GM21737 (cell line): ENCODE data around the gene CDC42BPA.
"Not testable (repeated sequence)": the region's sequence is repeated elsewhere in the genome, so short reads cannot be mapped to it uniquely, and the experiment has no call there.

Experiments
- ATAC-seq: cut with Tn5 transposase; IDR thresholded peaks from one replicate; pipeline ENCODE4 v1.9.1; 2021; ENCODE audit warnings: mild to moderate bottlenecking, moderate library complexity; ENCODE audit not compliant: unreplicated experiment

CDC42BPA gene

DNA sequence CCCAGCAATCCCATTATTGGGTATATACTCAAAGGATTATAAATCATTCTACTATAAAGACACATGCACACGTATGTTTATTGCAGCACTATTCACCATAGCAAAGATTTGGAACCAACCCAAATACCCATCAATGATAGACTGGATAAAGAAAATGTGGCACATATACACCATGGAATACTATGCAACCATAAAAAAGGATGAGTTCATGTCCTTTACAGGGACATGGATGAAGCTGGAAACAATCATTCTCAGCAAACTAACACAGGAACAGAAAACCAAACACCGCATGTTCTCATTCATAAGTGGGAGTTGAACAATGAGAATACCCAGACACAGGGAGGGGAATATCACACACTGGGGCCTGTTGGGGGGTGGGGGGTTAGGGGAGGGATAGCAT lies 318.7 kb downstream of the CDC42BPA start:
- not testable (repeated sequence) for ATAC-seq

DNA sequence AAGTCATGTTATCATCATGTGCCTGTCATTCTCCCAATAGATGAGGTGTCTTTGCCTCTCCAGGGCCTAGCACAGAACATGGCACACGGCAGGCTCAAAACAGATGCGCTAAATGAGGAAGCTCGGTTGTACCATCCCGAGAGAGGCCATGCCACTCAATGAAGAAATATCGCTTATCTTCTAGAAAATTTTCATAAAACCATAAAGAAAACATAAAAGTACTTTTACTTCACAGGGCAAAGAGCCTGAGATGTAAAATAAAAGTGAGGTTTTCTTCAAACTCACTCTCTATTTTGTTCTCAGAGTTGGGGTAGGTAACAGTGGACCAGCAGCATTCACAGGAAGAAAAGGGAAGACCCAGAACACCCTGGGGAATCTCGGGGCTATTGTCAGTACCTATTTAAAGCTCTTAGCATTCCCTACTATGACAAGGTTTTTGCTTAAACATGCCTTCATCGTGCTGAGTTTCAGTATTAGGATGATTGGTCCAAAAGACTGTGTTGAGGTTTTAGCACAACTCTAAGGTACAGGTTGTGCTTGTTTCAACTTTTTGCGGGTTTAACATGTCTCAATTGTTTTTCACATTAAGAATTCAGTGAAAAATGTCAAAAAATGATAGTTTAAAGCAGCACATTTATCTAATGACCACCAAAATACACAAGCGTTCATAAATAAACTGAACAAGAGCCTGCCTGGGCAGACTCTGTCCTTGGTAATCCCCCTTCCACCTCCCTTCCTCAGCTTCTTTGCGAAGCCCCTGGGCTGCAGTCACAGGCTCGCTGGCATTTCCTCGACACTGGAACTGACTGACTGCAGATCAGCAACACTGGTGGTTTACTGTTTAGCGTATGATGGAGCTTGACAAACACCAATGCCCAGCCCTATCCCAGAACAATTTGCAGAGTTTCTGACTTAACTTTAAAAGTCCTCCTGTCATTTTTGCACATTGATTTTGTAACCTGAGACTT lies 322.6 kb downstream of the CDC42BPA start:
- ATAC-seq = peak; percentile 91

DNA sequence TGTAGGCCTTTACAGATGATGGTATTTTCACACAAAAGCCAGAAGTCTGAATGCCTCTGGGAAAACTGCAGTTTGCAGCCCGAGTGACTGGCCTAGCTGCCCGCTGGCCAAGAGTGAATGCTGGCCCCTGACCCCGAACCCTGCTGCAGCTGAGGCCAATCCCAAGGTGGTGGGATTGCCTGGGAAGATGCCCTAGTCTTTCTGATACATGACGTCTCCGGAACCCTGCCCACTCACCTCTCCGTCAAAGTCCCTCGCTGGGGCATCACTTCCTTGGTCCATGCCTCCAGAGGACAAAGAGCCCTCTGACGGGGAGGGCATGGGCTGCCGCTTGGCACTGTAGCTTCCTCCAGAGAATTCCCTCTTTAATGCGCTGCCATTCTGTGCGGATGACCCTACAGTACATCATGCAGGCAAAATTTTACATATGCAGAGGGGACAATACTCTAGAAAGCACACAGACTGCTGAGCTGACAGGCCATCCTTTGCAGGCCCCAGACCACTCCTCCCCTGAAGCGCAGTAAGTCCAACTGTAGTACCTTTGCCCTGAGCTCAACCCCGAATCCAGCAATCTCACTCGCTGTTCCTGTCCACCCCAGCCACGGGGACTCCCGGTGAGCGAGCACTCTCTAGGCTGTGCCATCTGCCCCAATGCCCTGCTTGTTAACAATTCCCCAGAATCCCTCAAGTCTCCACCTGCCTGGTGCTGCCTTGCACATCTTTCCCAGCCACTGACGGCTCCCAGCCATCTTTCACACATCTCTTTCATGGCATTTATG lies 323.5 kb downstream of the CDC42BPA start:
- no peak for ATAC-seq

DNA sequence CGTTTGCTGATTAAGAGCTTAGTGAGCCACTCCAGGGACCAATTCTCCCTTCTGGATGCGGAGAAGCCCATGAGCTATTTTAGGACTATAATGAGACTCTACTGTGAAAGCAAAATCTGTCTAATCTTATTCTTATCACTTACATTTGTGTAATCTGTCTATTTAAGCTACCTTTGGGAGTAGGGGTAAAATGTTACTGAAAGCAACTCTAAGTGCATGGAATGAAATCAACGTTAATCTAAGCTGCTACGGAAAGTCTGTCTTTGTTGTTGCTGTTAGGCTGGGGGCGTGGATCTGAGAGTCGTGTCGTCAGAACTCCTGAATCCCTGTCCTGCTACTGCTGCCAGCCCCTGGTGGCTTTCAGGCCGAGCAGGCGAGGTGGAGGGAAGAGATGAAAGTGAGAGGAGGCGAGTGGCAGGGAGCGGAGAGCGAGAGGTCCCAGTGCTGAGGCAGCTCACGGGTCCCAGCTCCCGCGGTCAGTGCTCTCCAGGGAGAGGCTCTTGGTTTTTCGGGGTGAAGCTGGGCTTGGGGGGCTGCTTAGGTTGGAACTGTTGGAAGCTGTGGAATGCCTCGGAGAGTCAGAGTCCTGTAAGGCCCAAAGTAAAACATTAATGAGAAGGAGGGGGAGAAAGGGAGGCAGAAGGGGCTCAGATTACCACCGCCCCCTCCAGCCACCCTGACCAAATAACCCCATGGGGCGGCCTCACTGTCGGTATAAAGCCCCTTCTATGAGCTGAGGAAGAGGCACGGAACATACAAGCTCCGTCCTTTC lies 324.3 kb downstream of the CDC42BPA start:
- no peak for ATAC-seq

DNA sequence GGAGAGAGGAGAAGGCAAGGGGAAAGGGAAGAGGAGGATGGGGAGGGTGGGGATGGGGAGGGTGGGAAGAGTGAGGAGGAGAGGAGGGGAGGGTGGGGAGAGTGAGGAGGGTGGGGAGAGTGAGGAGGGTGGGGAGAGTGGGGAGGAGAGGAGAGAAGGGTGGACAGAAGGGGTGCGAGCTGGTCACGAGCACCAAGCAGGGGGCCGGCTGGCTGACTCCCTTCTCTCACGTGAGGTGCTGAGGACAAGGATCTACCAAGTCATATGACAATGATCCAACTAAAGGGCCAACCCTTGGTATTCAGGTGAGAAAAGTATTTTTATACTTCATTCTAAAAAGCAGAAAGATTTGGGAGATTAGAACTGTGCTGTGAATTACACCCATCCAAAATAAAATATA lies 326.4 kb downstream of the CDC42BPA start:
- ATAC-seq = no peak

DNA sequence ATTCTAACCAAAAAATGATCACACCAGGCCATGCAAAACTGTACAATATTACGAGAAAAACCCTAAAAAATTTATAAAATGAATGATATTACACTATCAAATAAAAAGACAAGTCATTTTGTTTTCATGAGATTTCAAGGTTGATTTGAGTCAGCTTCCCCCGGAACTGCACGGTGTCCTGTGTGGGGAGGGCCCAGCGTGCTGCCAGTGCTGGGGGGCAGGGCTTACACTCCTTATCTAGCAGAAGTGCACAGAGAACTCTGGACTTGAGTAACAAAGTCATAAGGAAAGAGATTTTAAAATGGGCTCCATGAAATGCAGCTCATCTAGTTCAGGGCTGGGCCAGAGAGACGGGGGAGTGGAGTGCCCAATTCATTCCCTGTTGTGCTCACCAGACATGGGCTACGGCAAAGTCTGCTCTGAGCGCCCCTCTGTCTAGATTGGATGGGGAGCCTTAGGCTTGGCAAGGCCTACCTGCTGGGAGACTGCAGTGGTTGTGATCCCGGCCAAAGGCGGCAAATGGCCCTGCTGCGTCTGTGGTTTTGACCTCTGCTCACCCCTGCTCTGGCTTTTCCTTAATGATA lies 328.1 kb downstream of the CDC42BPA start:
- no peak for ATAC-seq

DNA sequence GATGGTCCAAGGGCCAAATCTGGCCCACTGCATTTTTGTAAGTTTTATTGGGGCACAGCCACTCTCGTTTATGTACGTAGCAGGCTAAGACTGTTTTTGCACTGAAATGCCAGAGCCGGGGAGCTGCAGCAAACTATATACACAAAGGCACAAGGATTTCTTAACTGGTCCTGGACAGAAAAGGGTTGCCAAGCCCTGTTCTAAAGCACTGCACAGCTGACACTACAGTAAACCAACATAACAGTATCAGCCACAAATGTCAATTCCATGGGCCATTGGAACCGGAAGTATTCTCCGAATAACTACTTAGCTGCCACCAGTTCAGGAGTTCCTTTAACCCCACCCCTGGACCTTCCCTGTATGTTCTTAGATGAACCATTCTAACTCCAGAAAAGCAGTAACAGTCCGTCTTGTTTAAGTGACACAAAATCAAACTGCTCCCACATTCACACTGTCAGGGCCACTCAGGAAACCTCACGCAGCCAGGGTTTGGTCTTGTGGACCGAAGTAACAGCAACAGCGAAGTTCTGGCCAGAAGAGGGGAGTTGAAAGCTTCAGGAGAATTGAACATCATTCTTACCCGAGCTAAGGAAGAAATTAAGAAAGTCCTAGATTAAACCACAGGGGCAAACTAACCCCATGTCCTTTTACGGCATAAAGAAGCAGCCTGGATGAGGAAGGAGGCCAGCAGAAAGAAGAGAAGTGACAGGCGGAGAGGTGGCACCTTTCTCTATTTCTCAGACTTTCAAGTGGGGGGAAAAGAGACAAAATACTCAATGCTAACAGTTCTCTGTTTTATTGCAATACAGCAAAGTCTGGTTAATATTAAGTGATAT lies 329.0 kb downstream of the CDC42BPA start:
- no peak for ATAC-seq

DNA sequence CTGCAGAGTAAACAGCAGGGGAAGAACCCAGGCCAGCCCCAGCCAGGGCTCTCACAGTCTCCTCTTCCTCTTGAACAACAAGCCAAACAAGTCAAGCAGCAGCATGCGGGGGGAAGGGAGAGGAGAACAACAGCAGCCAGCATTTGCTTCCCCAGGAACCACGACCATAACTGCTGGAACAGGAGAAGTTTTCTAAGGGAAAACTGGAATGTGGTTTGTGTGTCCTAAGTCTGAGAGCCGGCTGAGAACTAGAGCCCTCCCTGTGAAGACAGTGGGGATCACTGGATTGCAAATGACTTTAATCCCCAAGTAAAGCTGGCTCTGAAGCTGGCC lies 330.0 kb downstream of the CDC42BPA start:
- no peak for ATAC-seq

DNA sequence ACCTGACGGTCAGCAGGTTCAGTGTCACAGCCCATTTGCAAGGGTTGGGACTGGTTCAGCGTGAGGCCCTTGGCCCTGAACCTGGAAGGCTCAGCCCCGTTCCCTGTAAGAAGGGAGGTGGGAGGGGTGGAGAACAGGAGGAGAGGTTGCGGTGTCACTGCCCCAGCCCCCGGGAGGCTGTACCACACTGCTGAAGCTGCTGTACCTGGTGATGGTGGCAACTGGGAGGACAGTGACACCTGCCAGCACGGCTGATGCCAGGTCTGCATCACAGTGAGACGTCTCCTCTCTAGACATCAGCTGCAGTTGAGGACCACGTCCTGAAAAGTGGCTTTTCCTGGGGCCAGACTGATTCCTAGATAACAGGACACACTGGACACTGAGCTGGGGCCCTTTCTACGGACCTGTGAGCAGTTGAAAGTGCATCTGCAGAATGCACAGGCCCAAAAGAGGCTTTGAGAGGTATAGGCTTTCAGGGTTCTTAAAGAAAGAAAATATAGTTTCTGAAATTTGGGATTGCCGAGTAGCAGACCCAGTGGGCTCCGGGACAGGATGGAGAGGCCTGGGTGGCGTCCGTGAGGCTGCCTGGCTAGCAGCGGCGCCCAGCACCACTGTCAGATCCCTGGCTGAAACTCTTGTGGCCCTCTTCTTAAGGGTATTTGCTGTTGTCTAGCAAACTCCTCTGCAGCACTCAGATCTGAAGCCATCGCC lies 330.5 kb downstream of the CDC42BPA start:
- no peak for ATAC-seq

DNA sequence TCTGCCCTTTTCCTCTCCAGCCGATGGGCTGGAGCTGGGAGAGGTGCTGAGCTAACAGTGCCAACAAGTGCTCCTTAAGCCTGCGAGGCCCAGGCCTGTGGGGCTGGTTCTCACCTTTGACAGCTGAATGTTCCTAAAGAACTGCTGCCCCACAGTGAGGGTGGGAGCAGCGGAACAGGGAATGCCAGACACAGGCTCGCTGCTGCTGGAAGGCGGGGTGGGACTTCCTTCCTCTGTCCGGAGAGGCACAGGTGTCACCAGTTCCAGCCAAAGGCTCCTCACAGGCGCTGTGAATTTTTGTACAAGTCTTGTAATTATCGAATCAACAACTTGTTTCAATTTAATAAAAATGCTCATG lies 331.1 kb downstream of the CDC42BPA start:
- ATAC-seq = no peak

DNA sequence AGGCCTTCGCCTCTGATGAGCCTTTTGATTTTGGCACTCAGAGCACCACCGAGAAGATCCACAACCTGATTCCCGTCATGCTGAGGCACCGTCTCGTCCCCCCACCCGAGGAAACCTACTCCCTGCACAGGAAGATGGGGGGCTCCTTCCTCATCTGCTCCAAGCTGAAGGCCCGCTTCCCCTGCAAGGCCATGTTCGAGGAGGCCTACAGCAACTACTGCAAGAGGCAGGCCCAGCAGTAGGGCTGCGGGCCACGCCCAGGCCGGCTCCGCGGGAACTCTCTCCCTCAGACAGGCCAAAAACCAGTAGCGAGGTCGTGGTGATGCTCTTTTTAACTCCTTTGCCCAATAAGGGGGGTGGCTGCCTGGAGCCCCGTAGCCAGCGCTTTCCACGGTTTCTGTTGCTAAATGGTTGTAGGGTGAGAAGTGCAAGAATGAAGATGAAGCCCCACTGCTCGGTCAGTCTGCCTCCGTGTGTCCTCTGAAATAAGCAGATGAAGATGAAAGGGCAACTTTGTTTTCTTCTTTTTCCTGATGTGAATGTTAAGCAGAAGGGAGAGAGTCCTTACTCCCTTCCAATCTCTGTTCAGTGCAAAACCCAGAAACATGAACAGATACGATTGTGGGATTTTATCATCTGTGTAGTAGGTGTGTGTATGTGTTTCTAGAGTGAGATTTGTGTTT lies 331.7 kb downstream of the CDC42BPA start:
- ATAC-seq = no peak

DNA sequence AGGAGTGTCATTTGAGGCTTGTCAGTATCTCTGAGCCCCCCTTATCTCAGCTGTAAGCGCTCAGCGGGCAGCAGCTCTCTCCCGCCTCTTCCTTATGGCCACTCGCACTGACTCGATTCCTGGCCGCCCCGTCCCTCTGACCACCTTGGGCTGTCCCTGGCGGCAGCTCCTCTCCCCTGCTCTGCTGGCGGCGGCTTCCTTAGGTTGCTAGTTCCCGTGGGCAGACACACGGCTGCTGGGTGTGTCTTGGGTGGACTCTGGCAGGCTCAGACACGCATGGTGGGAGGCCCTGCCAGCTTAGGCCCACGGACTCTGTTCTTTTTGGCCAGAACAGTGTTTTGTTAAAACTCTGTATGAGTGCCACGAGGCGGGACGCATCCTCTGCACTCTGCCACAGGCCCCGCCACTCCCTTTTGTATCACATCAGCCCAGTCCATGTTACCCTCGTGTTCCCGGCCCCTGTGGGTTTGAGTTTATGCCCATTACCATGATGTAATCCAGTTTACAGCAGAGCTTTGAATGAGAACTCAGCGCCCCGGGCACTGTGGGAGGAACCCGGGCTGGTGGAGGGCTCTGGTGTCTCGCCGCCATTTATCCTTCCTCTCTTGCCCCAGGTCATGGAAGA lies 332.3 kb downstream of the CDC42BPA start:
- ATAC-seq = no peak

DNA sequence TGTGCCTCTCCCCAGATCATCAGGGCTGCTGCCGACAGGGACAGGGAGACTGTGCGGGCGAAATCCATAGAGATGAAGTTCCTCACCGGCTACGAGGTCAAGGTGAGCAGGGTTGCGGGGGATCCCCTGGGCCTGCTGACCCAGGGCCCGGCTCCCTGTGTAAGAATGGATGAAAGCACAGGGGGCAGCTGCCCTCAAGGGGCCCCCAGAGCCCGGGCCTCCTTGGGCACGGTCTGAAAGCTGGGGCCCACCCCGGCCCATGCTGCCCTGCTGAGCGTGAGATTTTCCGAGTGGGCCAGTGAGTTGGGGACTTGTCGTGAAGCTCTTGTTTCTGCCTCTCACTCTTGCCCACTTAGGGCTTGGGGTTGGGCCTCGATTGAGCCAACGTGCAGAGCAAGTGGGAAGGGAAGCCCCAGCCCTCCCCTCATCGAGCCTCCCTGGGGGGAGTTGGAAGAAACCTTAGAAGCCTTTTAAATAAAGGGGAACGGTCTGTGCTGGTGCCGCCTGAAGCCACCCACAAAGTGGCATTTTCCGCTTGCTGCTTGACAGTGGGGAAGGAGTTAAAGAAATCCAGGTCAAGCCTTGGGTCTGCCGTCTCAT lies 333.0 kb downstream of the CDC42BPA start:
- ATAC-seq = no peak

DNA sequence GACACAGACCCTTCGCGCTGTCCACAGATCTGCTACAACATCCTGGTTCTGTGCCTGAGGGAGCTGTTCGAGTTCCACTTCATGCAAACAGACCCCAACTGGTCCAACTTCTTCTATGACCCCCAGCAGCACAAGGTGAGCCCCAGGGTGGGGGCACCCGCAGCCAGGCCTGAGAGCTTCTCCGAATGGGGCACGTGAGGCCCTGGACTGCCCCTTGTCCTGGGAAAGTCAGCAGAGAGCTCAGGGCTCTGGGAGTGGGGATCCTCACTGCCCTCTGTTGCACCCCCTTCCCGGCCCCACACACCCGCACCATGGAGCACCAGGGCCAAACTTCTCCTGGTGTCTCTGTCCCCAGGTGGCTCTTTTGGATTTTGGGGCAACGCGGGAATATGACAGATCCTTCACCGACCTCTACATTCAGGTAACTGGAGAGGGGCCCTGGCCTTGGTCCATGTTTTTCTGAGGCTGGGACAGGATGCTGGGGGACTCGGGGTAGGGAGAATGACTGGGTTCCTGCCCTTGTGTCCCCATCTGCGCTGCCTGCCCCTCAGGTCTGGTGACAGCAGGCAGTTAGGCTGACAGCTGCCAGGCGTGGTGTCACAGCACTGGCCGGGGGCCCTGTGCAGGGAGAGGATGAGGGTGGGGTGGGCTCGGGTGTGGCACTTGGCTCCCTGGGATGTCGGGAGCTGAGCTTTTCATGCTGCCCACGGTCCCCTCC lies 333.6 kb downstream of the CDC42BPA start:
- ATAC-seq = no peak

DNA sequence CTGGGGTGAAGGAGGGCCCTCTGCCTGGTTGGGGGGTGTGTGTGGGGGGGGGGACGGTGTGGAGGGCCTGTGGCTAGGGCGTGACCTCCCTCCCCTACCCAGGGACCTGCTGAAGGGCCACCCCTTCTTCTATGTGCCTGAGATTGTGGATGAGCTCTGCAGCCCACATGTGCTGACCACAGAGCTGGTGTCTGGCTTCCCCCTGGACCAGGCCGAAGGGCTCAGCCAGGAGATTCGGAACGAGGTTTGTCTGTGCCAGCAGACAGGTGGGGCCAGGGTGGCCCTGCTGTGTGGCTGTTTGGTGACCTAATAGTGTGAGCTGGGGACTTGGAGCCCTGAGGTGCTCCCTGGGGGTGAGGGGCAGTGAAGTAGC lies 334.3 kb downstream of the CDC42BPA start:
- ATAC-seq = no peak

DNA sequence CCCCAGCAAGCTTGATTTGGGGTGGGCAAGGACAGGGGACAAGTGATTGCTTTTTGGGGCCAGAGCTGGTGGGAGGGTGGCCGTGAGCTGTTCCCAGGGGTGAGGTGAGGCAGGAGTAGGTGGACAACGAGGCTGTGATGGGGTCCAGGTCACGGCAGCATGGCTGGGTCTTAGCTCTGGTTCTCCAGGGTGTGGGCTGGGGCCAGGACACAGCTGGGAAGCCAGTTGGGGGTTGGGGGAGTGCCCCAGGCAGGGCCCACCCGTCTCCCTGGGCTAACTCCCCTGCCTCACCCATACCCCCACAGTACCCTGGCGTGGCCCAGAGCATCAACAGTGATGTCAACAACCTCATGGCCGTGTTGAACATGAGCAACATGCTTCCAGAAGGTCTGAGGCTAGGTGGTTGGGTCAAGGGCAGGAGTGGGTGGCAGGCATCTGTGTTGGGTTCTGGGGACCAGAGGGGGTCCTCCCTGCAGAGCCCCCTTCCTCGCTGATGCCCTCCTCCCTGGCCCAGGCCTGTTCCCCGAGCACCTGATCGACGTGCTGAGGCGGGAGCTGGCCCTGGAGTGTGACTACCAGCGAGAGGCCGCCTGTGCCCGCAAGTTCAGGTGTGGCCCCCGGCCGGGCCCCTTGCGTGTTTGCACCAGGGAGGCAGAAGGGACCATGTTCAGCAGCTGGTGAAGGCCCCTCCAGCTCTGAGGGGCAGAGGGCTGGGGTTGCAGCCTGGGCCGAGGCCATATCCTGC lies 334.9 kb downstream of the CDC42BPA start:
- ATAC-seq = no peak
